SK-N-SH (cell line): ENCODE results near the gene SLC1A3. TPM values are rescaled to one million over a fixed set of nuclear protein-coding genes. Genes with fewer than 3 reads are reported as not detected.
"Not testable (repeated sequence)": the region's sequence is repeated elsewhere in the genome, so short reads cannot be mapped to it uniquely, and the experiment has no call there.

Experiments
- CTCF ChIA-PET: fragments of 300-600, 350-600 bp; formaldehyde crosslinking; extraction: SDS; loops from one replicate; lab custom pipeline; 2021; lab: Yijun Ruan, JAX
- POLR2A ChIA-PET: fragments of 350-600 bp; sonication (Branson Sonifier 250); formaldehyde crosslinking; extraction: SDS; loops from one replicate; lab custom pipeline; 2020; ENCODE audit warnings: antibody characterized with exemption, inconsistent platforms; lab: Yijun Ruan, JAX
- DNase-seq: peaks from one replicate; pipeline ENCODE4 v3.0.0; 2012
- H2AFZ ChIP-seq: fragments of 200-600 bp; sonication (generic); 2 replicates; pipeline ENCODE4 v1.8.1; 2016; ENCODE audit warnings: antibody characterized with exemption, mild to moderate bottlenecking, low read depth
- H3F3A ChIP-seq: fragments of 200-600 bp; sonication (generic); replicated peaks from 2 replicates; pipeline ENCODE3; 2016; ENCODE audit warnings: antibody characterized with exemption, mild to moderate bottlenecking; ENCODE audit not compliant: insufficient read depth
- H3K27ac ChIP-seq, 2 experiments: fragments of 200-500 bp in 1 of 2; fragments of 200-600 bp in 1 of 2; sonication (Bioruptor generic) in 1 of 2; sonication (generic), shearing (Covaris generic) in 1 of 2; 2 replicates each; pipeline versions ENCODE4 v1.5.1 to v1.6.1; 2014 to 2016; ENCODE audit warnings: low read depth in 2 of 2, inconsistent platforms in 1 of 2, low read length in 1 of 2, mild to moderate bottlenecking in 1 of 2, mixed read lengths in 1 of 2
- H3K27me3 ChIP-seq: fragments of 200-600 bp; sonication (generic), shearing (Covaris generic); 2 replicates; pipeline ENCODE4 v1.6.1; 2016; ENCODE audit warnings: mixed run types; ENCODE audit not compliant: insufficient read depth
- H3K36me3 ChIP-seq, 2 experiments: fragments of 200-500 bp in 1 of 2; fragments of 200-600 bp in 1 of 2; sonication (Bioruptor generic) in 1 of 2; sonication (generic) in 1 of 2; replicated peaks in 1 of 2; 2 replicates each; pipeline versions ENCODE3 to v1.5.1; 2014 to 2016; ENCODE audit warnings: low read length in 1 of 2, mild to moderate bottlenecking in 1 of 2; ENCODE audit not compliant: insufficient read depth in 2 of 2, control insufficient read depth in 1 of 2
- H3K4me1 ChIP-seq, 2 experiments: fragments of 200-500 bp in 1 of 2; fragments of 200-600 bp in 1 of 2; sonication (Bioruptor generic) in 1 of 2; sonication (generic), shearing (Covaris generic) in 1 of 2; 2 replicates each; pipeline versions ENCODE4 v1.5.1 to v1.6.1; 2014 to 2016; ENCODE audit warnings: low read depth in 1 of 2, low read length in 1 of 2, mixed run types in 1 of 2; ENCODE audit not compliant: insufficient read depth in 2 of 2, control insufficient read depth in 1 of 2
- H3K4me2 ChIP-seq: fragments of 200-600 bp; sonication (generic), shearing (Covaris generic); 2 replicates; pipeline ENCODE4 v1.6.1; 2017; ENCODE audit warnings: mixed run types
- H3K4me3 ChIP-seq, 2 experiments: fragments of 200-500 bp in 1 of 2; fragments of 200-600 bp in 1 of 2; sonication (Bioruptor generic) in 1 of 2; sonication (generic), shearing (Covaris generic) in 1 of 2; 2 replicates each; pipeline versions ENCODE4 v1.5.1 to v1.8.1; 2014 to 2016; ENCODE audit warnings: low read depth in 2 of 2, inconsistent platforms in 1 of 2, low read length in 1 of 2, mild to moderate bottlenecking in 1 of 2, mixed read lengths in 1 of 2, moderate library complexity in 1 of 2
- H3K79me2 ChIP-seq: fragments of 200-600 bp; sonication (generic); 2 replicates; pipeline ENCODE4 v1.8.1; 2017; ENCODE audit warnings: mild to moderate bottlenecking; ENCODE audit not compliant: insufficient read depth
- H3K9ac ChIP-seq: fragments of 200-600 bp; sonication (generic); 2 replicates; pipeline ENCODE4 v1.6.1; 2017; ENCODE audit warnings: mixed run types
- H3K9me2 ChIP-seq: fragments of 200-600 bp; sonication (generic); 2 replicates; pipeline ENCODE4 v1.6.1; 2017; ENCODE audit warnings: mixed run types
- H3K9me3 ChIP-seq: fragments of 200-600 bp; sonication (generic); 2 replicates; pipeline ENCODE4 v1.6.1; 2017; ENCODE audit warnings: mixed run types, mild to moderate bottlenecking, moderate library complexity
- H4K20me1 ChIP-seq: fragments of 200-600 bp; sonication (generic); 2 replicates; pipeline ENCODE4 v1.6.1; 2017; ENCODE audit warnings: mild to moderate bottlenecking, mixed run types; ENCODE audit not compliant: insufficient read depth
- CHD2 ChIP-seq: fragments of 150-350 bp; IDR thresholded peaks from 2 replicates; pipeline ENCODE4 v1.6.1; 2018; ENCODE audit warnings: low read length; ENCODE audit not compliant: partially characterized antibody
- ELF1 ChIP-seq: IDR thresholded peaks from 2 replicates; pipeline ENCODE4 v1.4.0; 2012
- EP300 ChIP-seq, 2 experiments: IDR thresholded peaks; 2 replicates each; pipeline versions ENCODE4 v1.4.0 to v1.6.1; 2012; ENCODE audit warnings: borderline replicate concordance in 1 of 2, low read depth in 1 of 2, low read length in 1 of 2
- EZH2phosphoT487 ChIP-seq: fragments of 200-600 bp; sonication (generic); IDR thresholded peaks from 2 replicates; pipeline ENCODE4 v1.6.1; 2017; ENCODE audit warnings: low read depth, mixed run types, mild to moderate bottlenecking, antibody characterized with exemption, moderate library complexity, borderline replicate concordance
- FOSL2 ChIP-seq: IDR thresholded peaks from 2 replicates; pipeline ENCODE4 v1.4.0; 2012; ENCODE audit warnings: low read depth, mild to moderate bottlenecking, moderate library complexity, borderline replicate concordance
- FOXJ3 ChIP-seq: sonication (generic); formaldehyde crosslinking; IDR thresholded peaks from 2 replicates; pipeline ENCODE4 v1.5.1; 2020; ENCODE audit warnings: mild to moderate bottlenecking, missing genetic modification reagents
- GATA2 ChIP-seq: sonication (generic); formaldehyde crosslinking; IDR thresholded peaks from 2 replicates; pipeline ENCODE4 v1.5.0; 2020; ENCODE audit warnings: mild to moderate bottlenecking, missing genetic modification reagents
- MXI1 ChIP-seq: IDR thresholded peaks from 2 replicates; pipeline ENCODE4 v1.6.1; 2012; ENCODE audit warnings: mild to moderate bottlenecking, low read depth, low read length, improper control_type of control experiment
- NRF1 ChIP-seq: IDR thresholded peaks from 2 replicates; pipeline ENCODE4 v1.6.1; 2012; ENCODE audit warnings: low read depth, mild to moderate bottlenecking, low read length
- POLR2AphosphoS5 ChIP-seq: IDR thresholded peaks from 2 replicates; pipeline ENCODE4 v1.6.1; 2012; ENCODE audit warnings: low read depth, low read length
- RCOR1 ChIP-seq: fragments of 150-350 bp; IDR thresholded peaks from 2 replicates; pipeline ENCODE4 v1.6.1; 2017; ENCODE audit warnings: antibody characterized with exemption, low read length
- RFX5 ChIP-seq: IDR thresholded peaks from 2 replicates; pipeline ENCODE4 v1.6.1; 2012; ENCODE audit warnings: mild to moderate bottlenecking, improper control_type of control experiment, low read length
- RXRA ChIP-seq: IDR thresholded peaks from 2 replicates; pipeline ENCODE4 v1.4.0; 2012; ENCODE audit warnings: low read depth, mild to moderate bottlenecking, borderline replicate concordance
- SMC3 ChIP-seq: IDR thresholded peaks from 2 replicates; pipeline ENCODE4 v1.6.1; 2012; ENCODE audit warnings: low read depth, low read length, improper control_type of control experiment
- TAF1 ChIP-seq: IDR thresholded peaks from 2 replicates; pipeline ENCODE4 v1.6.1; 2012; ENCODE audit warnings: low read depth, mild to moderate bottlenecking, low read length, moderate library complexity, borderline replicate concordance
- TCF12 ChIP-seq: IDR thresholded peaks from 2 replicates; pipeline ENCODE4 v1.4.0; 2012
- TEAD4 ChIP-seq: IDR thresholded peaks from 2 replicates; pipeline ENCODE4 v1.4.0; 2012; ENCODE audit warnings: mild to moderate bottlenecking, borderline replicate concordance; ENCODE audit not compliant: insufficient read depth
- WGBS: methylation state at CpG from one replicate; pipeline ENCODE4 v1.1.6; 2017; ENCODE audit warnings: low lambda C conversion rate; 5-methylcytosine and 5-hydroxymethylcytosine counted together
- polyA plus RNA-seq, 3 experiments: library from polyadenylated mRNA; depleted of rRNA; stranded (reverse); fragments of >200 nt; gene quantifications; 2 replicates each; pipeline ENCODE4 v1.2.3, GENCODE V29; 2012
- TF ChIP-seq, protein P1 (sequence below): fragments of 200-600 bp; sonication (generic); IDR thresholded peaks from 2 replicates; pipeline ENCODE4 v1.6.1; 2017; ENCODE audit warnings: antibody characterized with exemption, mild to moderate bottlenecking, moderate library complexity
- TF ChIP-seq, protein P2 (sequence below): IDR thresholded peaks from 2 replicates; pipeline ENCODE4 v1.4.0; 2012; ENCODE audit warnings: low read depth, borderline replicate concordance

The SLC1A3 gene
- polyA plus RNA-seq, 1 of the 3 experiments (the other 2 are of a cell fraction) = not detected

DNA sequence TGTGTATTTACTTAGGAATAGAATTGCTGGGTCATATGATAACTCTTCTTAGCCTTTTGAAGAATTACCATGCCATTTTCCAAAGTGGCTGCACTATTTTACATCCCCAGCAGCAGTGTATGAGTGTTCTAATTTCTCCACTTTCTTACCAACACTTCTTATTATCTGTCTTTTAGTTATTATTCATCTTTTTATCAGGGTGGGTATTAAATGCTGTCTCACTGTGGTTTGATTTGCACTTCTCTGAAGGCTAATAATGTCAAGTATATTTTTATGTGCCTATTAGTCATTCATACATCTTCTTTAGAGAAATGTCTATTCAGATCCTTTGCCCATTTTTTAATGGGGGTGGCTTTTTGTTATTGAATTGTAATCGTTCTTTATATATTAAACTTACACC is 36.8 kb downstream of the SLC1A3 start:
- DNase-seq = no peak
- Histone ChIP-seq H3K9me3 (no peaks in the 10 kb centered on the region), H3K27ac (no peak overlapping the region), H3K79me2 (no peaks in the 10 kb centered on the region), H3K4me1 (no peaks in the 10 kb centered on the region), H3K4me3 (no peak overlapping the region), H3K4me2 (no peak overlapping the region), H3K36me3 (no peaks in the 10 kb centered on the region), H3K9me2 (no peaks in the 10 kb centered on the region), H3K9ac (no peak overlapping the region), H3F3A (no peaks in the 10 kb centered on the region), H3K27me3 (peaks cover 10% of the 10 kb centered on the region; the same call in 1 of the 2 replicates), H2AFZ (no peak overlapping the region), H4K20me1 (no peaks in the 10 kb centered on the region)
- TF ChIP-seq MXI1 = no peak
- TF ChIP-seq, protein P1, sequence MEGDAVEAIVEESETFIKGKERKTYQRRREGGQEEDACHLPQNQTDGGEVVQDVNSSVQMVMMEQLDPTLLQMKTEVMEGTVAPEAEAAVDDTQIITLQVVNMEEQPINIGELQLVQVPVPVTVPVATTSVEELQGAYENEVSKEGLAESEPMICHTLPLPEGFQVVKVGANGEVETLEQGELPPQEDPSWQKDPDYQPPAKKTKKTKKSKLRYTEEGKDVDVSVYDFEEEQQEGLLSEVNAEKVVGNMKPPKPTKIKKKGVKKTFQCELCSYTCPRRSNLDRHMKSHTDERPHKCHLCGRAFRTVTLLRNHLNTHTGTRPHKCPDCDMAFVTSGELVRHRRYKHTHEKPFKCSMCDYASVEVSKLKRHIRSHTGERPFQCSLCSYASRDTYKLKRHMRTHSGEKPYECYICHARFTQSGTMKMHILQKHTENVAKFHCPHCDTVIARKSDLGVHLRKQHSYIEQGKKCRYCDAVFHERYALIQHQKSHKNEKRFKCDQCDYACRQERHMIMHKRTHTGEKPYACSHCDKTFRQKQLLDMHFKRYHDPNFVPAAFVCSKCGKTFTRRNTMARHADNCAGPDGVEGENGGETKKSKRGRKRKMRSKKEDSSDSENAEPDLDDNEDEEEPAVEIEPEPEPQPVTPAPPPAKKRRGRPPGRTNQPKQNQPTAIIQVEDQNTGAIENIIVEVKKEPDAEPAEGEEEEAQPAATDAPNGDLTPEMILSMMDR = no peak
- TF ChIP-seq TEAD4 = no peak
- no peak for TF ChIP-seq ELF1
- no peak for TF ChIP-seq NRF1
- no peak for TF ChIP-seq FOXJ3 (CRISPR knock-in tag)
- ChIA-PET POLR2A (no interaction called here), CTCF (no interaction called here)
- 3% methylated on average over 1 of the region's 1 CpG for WGBS

DNA sequence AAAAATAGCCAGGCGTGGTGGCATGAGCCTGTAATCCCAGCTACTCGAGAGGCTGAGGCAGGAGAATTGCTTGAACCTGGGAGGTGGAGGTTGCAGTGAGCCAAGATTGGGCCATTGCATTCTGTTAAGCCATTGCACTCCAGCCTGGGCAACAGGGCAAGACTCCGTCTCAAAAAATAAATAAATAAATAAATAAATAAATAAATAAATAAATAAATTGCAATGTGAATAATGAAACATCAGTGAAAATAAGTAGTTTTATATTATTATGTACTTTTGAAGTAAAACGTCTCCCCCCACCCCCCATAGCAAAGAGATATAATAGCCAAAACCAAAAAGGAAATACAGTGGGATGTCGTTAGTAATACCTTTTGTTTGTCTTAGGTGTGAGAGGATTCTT is 37.4 kb downstream of the SLC1A3 start:
- H4K20me1 ChIP-seq, H3K4me3 ChIP-seq, H3K9ac ChIP-seq, H3K4me2 ChIP-seq, H3K4me1 ChIP-seq, POLR2A ChIA-PET, H3K9me2 ChIP-seq, H3K36me3 ChIP-seq, H3F3A ChIP-seq, CTCF ChIA-PET, H2AFZ ChIP-seq, H3K9me3 ChIP-seq, DNase-seq, H3K27ac ChIP-seq, H3K79me2 ChIP-seq, H3K27me3 ChIP-seq: not testable (repeated sequence)
- WGBS = 35% methylated on average over 5 of the region's 5 CpGs

DNA sequence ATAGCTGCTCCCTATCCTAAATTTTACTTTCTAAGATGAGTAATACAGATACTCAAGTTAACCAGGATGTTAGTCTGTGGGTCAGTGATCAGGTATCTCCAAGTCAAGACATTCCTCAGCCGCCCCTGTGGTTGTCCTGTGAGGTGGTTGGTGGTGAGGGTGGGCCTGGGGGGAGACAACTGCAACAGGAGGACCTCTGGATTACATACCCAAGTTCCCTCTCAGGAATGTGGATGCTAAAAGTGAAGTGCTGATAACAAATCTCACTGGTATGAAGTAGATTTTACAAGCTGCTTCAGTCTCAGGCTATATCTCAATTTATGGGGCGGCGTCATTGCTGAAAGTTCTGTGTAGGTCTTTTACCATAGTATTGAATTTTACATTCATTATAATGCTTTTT is 38.3 kb downstream of the SLC1A3 start:
- Histone ChIP-seq H2AFZ (no peak overlapping the region), H3K9me2 (no peaks in the 10 kb centered on the region), H3F3A (no peaks in the 10 kb centered on the region), H3K36me3 (no peaks in the 10 kb centered on the region), H3K4me1 (no peaks in the 10 kb centered on the region), H3K27ac (no peak overlapping the region), H3K27me3 (no peaks in the 10 kb centered on the region; the same call in 1 of the 2 replicates), H3K4me3 (no peak overlapping the region), H3K4me2 (no peak overlapping the region), H3K79me2 (no peaks in the 10 kb centered on the region), H3K9ac (no peak overlapping the region), H4K20me1 (no peaks in the 10 kb centered on the region), H3K9me3 (no peaks in the 10 kb centered on the region)
- POLR2A ChIA-PET = no interaction called here
- no peak for DNase-seq
- WGBS = 45% methylated on average over 3 of the region's 3 CpGs
- CTCF ChIA-PET = interaction anchor here (1.0 kb wide), 1 partner anchor 43 kb away, joined by 3 read pairs; no protein-coding TSS in a partner anchor
- TF ChIP-seq, protein P1 = no peak
- no peak for TF ChIP-seq EZH2phosphoT487
- TF ChIP-seq RFX5 = no peak
- TF ChIP-seq FOSL2 = no peak
- TF ChIP-seq SMC3 = no peak
- TF ChIP-seq EP300 (IDR thresholded peaks at IDR 0.05; ENCODE audit: borderline replicate concordance in 1 of 2, low read depth in 1 of 2, low read length in 1 of 2) = no peak
- TF ChIP-seq TCF12 = no peak
- TF ChIP-seq, protein P2, sequence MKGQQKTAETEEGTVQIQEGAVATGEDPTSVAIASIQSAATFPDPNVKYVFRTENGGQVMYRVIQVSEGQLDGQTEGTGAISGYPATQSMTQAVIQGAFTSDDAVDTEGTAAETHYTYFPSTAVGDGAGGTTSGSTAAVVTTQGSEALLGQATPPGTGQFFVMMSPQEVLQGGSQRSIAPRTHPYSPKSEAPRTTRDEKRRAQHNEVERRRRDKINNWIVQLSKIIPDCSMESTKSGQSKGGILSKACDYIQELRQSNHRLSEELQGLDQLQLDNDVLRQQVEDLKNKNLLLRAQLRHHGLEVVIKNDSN = no peak
- no peak for TF ChIP-seq GATA2 (CRISPR knock-in tag)
- no peak for TF ChIP-seq RCOR1
- no peak for TF ChIP-seq POLR2AphosphoS5
- no peak for TF ChIP-seq TAF1
- no peak for TF ChIP-seq RXRA
- TF ChIP-seq NRF1 = no peak
- TF ChIP-seq CHD2 = no peak
